ENCODE measurements around the gene PCDHB15. TPM values are rescaled to one million over a fixed set of nuclear protein-coding genes. Genes with fewer than 3 reads are reported as not detected.
"Not testable (repeated sequence)": the region's sequence is repeated elsewhere in the genome, so short reads cannot be mapped to it uniquely, and the experiment has no call there.

PCDHB15 gene
- total RNA-seq, 1 experiment from 2014 or later: 0.74 TPM

- H3K27ac ChIP-seq; H3K4me3 ChIP-seq; H3K36me3 ChIP-seq; H3K9me3 ChIP-seq (replicated peaks); H3K4me1 ChIP-seq (replicated peaks); H3K27me3 ChIP-seq (replicated peaks); DNase-seq (ENCODE audit: low read depth in 1 of 2, low spot score in 2 of 2): not testable (repeated sequence)
These were observed 20.4 kb upstream of the PCDHB15 start for GRCh38 chr5:141224844-141225243.

DNA sequence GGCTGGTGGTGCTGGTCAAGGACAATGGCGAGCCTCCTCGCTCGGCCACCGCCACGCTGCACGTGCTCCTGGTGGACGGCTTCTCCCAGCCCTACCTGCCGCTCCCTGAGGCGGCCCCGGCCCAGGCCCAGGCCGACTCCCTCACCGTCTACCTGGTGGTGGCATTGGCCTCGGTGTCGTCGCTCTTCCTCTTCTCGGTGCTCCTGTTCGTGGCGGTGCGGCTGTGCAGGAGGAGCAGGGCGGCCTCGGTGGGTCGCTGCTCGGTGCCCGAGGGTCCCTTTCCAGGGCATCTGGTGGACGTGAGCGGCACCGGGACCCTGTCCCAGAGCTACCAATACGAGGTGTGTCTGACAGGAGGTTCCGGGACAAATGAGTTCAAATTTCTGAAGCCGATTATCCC lies 19.8 kb upstream of the PCDHB15 start:
- H3K4me1 ChIP-seq (replicated peaks); H3K27ac ChIP-seq; H3K9me3 ChIP-seq (replicated peaks); H3K4me3 ChIP-seq; H3K27me3 ChIP-seq (replicated peaks); DNase-seq (ENCODE audit: low read depth in 1 of 2, low spot score in 2 of 2); H3K36me3 ChIP-seq: not testable (repeated sequence)

- DNase-seq (ENCODE audit: low read depth in 1 of 2, low spot score in 2 of 2): no peak
- H3K9me3 ChIP-seq (replicated peaks): peaks cover 18% of the 10 kb centered on the region
- no peaks in the 10 kb centered on the region for H3K4me1 ChIP-seq (replicated peaks)
- no peak overlapping the region for H3K27ac ChIP-seq
- no peak overlapping the region for H3K4me3 ChIP-seq
- H3K36me3 ChIP-seq: no peaks in the 10 kb centered on the region
- H3K27me3 ChIP-seq (replicated peaks): no peaks in the 10 kb centered on the region
These were observed 11.0 kb upstream of the PCDHB15 start for GRCh38 chr5:141234109-141234667.

DNA sequence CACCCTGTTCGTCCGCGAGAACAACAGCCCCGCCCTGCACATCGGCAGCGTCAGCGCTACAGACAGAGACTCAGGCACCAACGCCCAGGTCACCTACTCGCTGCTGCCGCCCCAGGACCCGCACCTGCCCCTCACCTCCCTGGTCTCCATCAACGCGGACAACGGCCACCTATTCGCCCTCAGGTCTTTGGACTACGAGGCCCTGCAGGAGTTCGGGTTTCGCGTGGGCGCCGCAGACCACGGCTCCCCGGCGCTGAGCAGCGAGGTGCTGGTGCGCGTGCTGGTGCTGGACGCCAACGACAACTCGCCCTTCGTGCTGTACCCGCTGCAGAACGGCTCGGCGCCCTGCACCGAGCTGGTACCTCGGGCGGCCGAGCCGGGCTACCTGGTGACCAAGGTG lies 9.3 kb upstream of the PCDHB15 start:
- H3K36me3 ChIP-seq; H3K4me1 ChIP-seq (replicated peaks); DNase-seq (ENCODE audit: low read depth in 1 of 2, low spot score in 2 of 2); H3K4me3 ChIP-seq; H3K27ac ChIP-seq; H3K27me3 ChIP-seq (replicated peaks): not testable (repeated sequence)
- peaks cover 26% of the 10 kb centered on the region for H3K9me3 ChIP-seq (replicated peaks)

DNA sequence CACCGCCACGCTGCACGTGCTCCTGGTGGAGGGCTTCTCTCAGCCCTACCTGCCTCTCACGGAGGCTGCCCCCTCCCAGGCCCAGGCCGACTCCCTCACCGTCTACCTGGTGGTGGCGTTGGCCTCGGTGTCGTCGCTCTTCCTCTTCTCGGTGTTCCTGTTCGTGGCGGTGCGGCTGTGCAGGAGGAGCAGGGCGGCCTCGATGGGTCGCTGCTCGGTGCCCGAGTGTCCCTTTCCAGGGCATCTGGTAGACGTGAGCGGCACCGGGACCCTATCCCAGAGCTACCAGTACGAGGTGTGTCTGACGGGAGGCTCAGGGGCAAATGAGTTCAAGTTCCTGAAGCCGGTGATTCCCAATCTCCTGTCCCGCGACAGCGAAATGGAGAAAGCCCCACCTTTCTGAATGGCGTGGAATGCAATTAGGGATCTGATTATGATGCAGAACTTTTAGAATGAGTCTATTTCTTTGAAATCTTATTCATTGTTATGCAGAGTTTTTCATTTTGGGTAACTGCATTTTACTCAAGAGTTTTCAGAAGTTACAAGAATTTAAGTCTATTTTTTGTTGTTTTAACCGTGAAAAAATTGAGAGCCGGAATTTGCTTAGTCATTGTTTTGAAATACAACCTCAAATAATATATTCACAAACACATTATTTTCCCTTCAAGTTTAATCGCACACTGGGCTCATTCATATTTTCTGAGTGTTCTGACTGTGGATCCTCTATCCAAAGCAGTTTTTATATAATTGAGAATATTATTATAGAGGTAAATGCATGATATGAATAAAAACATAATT lies 8.5 kb upstream of the PCDHB15 start:
- Histone ChIP-seq H3K9me3 (replicated peaks) (peaks cover 29% of the 10 kb centered on the region), H3K36me3 (no peaks in the 10 kb centered on the region), H3K27ac (no peak overlapping the region), H3K4me1 (replicated peaks) (no peaks in the 10 kb centered on the region), H3K4me3 (no peak overlapping the region), H3K27me3 (replicated peaks) (no peaks in the 10 kb centered on the region)
- DNase-seq (ENCODE audit: low read depth in 1 of 2, low spot score in 2 of 2): no peak

DNA sequence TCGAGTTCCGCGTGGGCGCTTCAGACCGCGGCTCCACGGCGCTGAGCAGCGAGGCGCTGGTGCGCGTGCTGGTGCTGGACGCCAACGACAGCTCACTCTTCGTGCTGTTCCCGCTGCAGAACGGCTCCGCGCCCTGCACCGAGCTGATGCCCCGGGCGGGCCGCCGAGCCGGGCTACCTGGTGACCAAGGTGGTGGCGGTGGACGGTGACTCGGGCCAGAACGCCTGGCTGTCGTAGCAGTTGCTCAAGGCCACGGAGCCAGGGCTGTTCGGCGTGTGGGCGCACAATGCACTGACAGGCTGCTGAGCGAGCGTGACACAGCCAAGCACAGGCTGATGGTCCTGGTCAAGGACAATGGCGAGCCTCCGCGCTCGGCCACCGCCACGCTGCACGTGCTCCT lies 3.7 kb upstream of the PCDHB15 start:
- Histone ChIP-seq H3K27me3 (replicated peaks) (no peaks in the 10 kb centered on the region), H3K4me3 (no peak overlapping the region), H3K4me1 (replicated peaks) (no peaks in the 10 kb centered on the region), H3K9me3 (replicated peaks) (peaks cover 22% of the 10 kb centered on the region), H3K27ac (no peak overlapping the region), H3K36me3 (no peaks in the 10 kb centered on the region)
- no peak for DNase-seq (ENCODE audit: low read depth in 1 of 2, low spot score in 2 of 2)

DNA sequence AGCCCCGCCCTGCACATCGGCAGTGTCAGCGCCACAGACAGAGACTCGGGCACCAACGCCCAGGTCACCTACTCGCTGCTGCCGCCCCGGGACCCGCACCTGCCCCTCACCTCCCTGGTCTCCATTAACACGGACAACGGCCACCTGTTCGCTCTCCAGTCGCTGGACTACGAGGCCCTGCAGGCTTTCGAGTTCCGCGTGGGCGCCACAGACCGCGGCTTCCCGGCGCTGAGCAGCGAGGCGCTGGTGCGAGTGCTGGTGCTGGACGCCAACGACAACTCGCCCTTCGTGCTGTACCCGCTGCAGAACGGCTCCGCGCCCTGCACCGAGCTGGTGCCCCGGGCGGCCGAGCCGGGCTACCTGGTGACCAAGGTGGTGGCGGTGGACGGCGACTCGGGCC lies 1.8 kb downstream of the PCDHB15 start:
- not testable (repeated sequence) for H3K27ac ChIP-seq; DNase-seq (ENCODE audit: low read depth in 1 of 2, low spot score in 2 of 2); H3K36me3 ChIP-seq; H3K27me3 ChIP-seq (replicated peaks); H3K4me3 ChIP-seq; H3K4me1 ChIP-seq (replicated peaks)
- H3K9me3 ChIP-seq (replicated peaks): peaks cover 19% of the 10 kb centered on the region

DNA sequence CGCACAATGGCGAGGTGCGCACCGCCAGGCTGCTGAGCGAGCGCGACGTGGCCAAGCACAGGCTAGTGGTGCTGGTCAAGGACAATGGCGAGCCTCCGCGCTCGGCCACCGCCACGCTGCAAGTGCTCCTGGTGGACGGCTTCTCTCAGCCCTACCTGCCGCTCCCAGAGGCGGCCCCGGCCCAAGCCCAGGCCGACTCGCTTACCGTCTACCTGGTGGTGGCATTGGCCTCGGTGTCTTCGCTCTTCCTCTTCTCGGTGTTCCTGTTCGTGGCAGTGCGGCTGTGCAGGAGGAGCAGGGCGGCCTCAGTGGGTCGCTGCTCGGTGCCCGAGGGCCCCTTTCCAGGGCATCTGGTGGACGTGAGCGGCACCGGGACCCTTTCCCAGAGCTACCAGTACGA lies 2.2 kb downstream of the PCDHB15 start:
- H3K4me3 ChIP-seq; H3K27ac ChIP-seq; H3K27me3 ChIP-seq (replicated peaks); H3K36me3 ChIP-seq; H3K4me1 ChIP-seq (replicated peaks); DNase-seq (ENCODE audit: low read depth in 1 of 2, low spot score in 2 of 2): not testable (repeated sequence)
- peaks cover 21% of the 10 kb centered on the region for H3K9me3 ChIP-seq (replicated peaks)

- Histone ChIP-seq H3K9me3 (replicated peaks) (peaks cover 32% of the 10 kb centered on the region), H3K4me3 (no peak overlapping the region), H3K4me1 (replicated peaks) (no peaks in the 10 kb centered on the region), H3K27ac (no peak overlapping the region), H3K27me3 (replicated peaks) (no peaks in the 10 kb centered on the region), H3K36me3 (no peaks in the 10 kb centered on the region)
- DNase-seq (ENCODE audit: low read depth in 1 of 2, low spot score in 2 of 2): no peak
These were observed 5.4 kb downstream of the PCDHB15 start for GRCh38 chr5:141250576-141250975.

DNA sequence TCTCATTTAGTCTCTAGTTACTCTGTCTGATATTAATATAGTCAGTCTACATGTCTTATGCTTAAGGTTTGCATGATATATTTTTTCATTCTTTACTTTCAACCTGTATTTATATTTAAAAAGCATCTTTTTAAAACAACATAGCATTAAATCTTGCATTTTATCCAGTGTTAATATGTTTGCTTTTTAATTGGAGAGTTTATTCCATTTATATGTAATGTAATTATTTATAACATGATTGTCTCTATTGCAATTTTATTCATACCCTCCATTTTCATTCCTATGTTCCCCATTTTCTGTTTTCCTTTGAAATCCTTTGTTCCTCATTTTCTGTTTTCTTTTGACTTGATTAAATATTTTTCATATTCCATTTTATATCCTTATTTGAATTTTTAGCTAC lies 13.3 kb downstream of the PCDHB15 start:
- no peak overlapping the region for H3K4me3 ChIP-seq
- no peak overlapping the region for H3K27ac ChIP-seq
- no peaks in the 10 kb centered on the region for H3K36me3 ChIP-seq
- H3K4me1 ChIP-seq (replicated peaks): no peaks in the 10 kb centered on the region
- no peak for DNase-seq (ENCODE audit: low read depth in 1 of 2, low spot score in 2 of 2)
- H3K27me3 ChIP-seq (replicated peaks): no peaks in the 10 kb centered on the region
- peaks cover 57% of the 10 kb centered on the region for H3K9me3 ChIP-seq (replicated peaks)

DNA sequence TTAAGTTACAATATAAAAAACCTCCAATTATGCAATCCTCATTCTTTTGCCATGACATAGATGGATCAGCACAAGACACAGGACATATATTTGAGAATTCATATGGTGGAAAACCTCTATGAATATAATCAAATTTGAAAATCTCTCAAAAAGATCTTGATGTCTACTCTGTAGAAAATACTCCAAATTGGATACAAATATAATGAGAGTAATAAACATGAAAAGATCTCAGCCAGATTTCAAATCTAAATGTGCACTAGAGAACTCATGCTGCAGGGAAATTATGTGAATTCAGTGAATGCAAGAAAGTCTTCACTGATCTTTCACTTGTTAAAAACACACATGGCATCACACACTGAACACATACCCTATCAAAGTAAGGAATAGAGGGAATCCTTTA lies 13.8 kb downstream of the PCDHB15 start:
- no peaks in the 10 kb centered on the region for H3K36me3 ChIP-seq
- DNase-seq (ENCODE audit: low read depth in 1 of 2, low spot score in 2 of 2): no peak
- H3K27ac ChIP-seq: no peak overlapping the region
- no peak overlapping the region for H3K4me3 ChIP-seq
- no peaks in the 10 kb centered on the region for H3K4me1 ChIP-seq (replicated peaks)
- H3K9me3 ChIP-seq (replicated peaks): peaks cover 58% of the 10 kb centered on the region
- H3K27me3 ChIP-seq (replicated peaks): no peaks in the 10 kb centered on the region

- Histone ChIP-seq H3K9me3 (replicated peaks) (peaks cover 63% of the 10 kb centered on the region), H3K27ac (no peak overlapping the region), H3K4me3 (no peak overlapping the region), H3K27me3 (replicated peaks) (no peaks in the 10 kb centered on the region), H3K36me3 (no peaks in the 10 kb centered on the region), H3K4me1 (replicated peaks) (no peaks in the 10 kb centered on the region)
- DNase-seq (ENCODE audit: low read depth in 1 of 2, low spot score in 2 of 2): peak in 1 of 2 experiments; percentile 19
These were observed 15.5 kb downstream of the PCDHB15 start for GRCh38 chr5:141260458-141261237.

DNA sequence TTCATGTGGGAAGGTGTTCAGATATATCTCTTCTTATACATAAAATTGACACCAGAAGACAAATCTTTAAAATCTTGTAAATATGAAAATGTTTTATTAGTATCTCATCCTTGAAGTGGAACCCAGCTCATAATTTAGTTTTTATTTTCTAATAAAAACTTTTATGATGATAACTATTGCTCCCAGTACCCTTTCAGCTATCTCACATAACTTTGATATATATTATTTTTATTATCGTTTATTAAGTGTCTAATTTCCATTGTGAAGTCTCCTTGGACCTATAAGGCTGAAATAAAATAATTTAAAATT lies 16.0 kb downstream of the PCDHB15 start:
- H3K27me3 ChIP-seq (replicated peaks): no peaks in the 10 kb centered on the region
- H3K27ac ChIP-seq: no peak overlapping the region
- no peak for DNase-seq (ENCODE audit: low read depth in 1 of 2, low spot score in 2 of 2)
- H3K9me3 ChIP-seq (replicated peaks): peaks cover 66% of the 10 kb centered on the region
- H3K4me3 ChIP-seq: no peak overlapping the region
- H3K4me1 ChIP-seq (replicated peaks): no peaks in the 10 kb centered on the region
- no peaks in the 10 kb centered on the region for H3K36me3 ChIP-seq

DNA sequence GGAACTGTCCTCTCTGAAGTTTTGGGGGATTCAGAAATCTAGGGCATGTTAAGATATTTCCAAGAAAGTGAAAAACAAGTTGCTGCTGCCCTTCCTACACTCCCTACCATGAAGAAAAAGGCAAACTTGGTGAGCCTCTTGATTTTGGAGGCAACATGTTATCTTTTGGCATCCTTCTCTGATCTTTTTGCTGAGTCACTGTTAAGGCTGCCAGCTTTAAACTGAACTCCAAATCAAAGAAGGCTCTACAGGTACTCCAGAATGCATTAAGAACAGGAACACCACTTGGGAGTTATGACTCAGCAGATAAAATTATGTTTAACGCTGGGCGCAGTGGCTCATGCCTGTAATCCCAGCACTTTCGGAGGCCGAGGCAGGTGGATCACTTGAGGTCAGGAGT lies 24.0 kb downstream of the PCDHB15 start:
- H3K4me1 ChIP-seq (replicated peaks): no peaks in the 10 kb centered on the region
- peaks cover 57% of the 10 kb centered on the region for H3K9me3 ChIP-seq (replicated peaks)
- H3K36me3 ChIP-seq: no peaks in the 10 kb centered on the region
- H3K27ac ChIP-seq: no peak overlapping the region
- no peaks in the 10 kb centered on the region for H3K27me3 ChIP-seq (replicated peaks)
- DNase-seq (ENCODE audit: low read depth in 1 of 2, low spot score in 2 of 2): no peak
- H3K4me3 ChIP-seq: no peak overlapping the region
